Metanephros (tissue), 2 donors: ENCODE results near the gene MOG. TPM values are rescaled to one million over a fixed set of nuclear protein-coding genes. Genes with fewer than 3 reads are reported as not detected.

Experiments
- small RNA-seq: library from RNA; depleted of rRNA; stranded (forward); fragments of <200 nt; gene quantifications from one replicate; pipeline ENCODE3, GENCODE V24; 2014; ENCODE audit warnings: low replicate concordance
- total RNA-seq: library from RNA; depleted of rRNA; stranded (reverse); fragments of >200 nt; gene quantifications from one replicate; pipeline ENCODE4 v1.2.3, GENCODE V29; 2014

The MOG gene
- total RNA-seq = not detected

DNA sequence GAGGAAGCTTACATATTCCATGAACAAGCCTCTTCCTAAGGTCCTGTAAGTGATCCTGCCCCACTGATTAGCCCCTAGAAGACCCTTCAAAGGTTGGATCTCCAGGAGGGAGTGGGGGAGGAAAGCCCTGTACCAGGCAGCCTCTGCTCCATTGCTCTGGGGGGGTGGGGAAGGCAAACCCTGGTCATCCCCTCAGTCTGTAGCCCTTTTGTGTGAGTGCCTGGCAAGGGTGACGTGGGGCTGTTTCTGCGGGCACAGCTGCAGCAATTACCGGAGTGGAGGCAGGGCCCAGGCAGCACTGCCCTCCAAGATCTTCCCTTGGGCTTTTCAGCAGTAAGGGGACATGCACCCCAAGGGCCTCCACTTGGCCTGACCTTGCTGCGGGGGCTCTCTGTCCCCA, at the start of gene MOG:
MOG (plus strand) TSS at position 295 of the 400 bp plus-strand sequence. CDS start 118 bp downstream, outside the sequence.

DNA sequence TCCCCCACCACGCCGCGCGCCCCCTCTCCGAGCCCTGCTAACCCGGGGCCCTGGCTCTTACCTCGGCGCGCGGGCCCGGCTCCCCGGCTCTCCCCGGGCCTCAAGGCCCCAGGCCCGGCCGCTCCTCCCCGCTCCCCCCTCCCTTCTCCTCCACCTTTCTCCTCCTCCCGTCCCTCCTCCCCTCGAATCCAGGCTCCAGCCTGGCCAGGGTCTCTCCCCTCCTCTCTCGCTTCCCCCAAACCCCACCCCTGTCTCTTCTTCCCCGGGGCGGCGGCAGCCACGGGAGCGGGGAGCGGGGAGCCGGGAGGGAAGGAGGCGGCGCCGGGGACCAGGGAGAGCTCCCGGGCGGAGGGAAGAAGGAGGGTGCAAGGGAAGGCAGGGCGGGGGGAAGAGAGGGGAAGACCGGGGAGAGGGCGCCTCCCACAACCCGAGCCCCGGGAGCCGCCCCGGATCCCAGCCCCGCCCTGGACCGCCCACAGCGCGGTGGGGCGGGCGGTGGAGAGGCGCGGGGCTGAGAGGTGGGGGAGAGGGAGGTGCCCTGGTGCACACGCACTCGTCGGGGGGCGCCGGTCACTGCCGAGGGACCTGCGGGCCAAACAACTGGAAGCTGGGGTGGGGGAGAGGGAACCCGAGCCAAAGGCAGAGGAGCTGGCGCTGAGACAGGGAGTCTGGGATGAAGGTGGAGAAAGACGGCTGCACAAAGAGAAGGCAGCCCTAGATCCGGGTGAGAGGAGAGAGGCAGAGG, 23.9 kb upstream of the MOG start, which contains the start of gene GABBR1:
GABBR1 (minus strand) TSS at position 395 of the 745 bp plus-strand sequence. CDS start 798 bp downstream, outside the sequence.

DNA sequence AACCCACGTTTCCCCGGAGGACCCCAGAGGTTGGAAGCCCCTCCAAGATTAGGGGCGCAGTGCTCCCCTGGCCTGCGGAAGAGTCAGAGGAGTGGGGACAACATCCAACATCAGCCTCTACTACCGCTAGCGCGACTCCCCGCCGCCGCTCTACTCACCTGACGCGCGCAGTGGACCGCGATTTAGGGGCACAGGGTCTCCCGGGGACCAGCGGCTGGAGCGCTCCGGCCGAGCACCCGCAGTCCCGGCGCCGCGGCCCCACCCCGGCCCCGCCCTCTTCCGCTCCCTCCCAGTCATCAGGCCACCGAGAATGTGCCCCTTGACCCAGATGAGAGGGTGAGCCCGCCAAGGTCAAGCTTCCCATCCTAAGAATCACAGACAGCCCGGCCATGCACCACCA, 24.0 kb downstream of the MOG start, which contains the start of gene ZFP57:
ZFP57 (minus strand) TSS at position 249 of the 400 bp plus-strand sequence. CDS start 4,149 bp downstream, outside the sequence.

Small RNA genes within 50 kb of the gene (small RNA-seq; reads per million reads assigned to genes)
- gene SUMO2P1 = 0.09 reads per million

Other genes starting within 250 kb of the MOG start
- gene OR12D1, start 242.2 kb upstream of the MOG start, total RNA-seq = not detected
- not detected for gene OR10C1, start 217.8 kb upstream of the MOG start, total RNA-seq
- not detected for gene OR11A1, start 200.0 kb upstream of the MOG start, total RNA-seq
- gene OR2H1, start 199.9 kb upstream of the MOG start, total RNA-seq = not detected
- gene MAS1L, start 169.1 kb upstream of the MOG start, total RNA-seq = not detected
- 1.1 TPM for gene UBD, start 97.4 kb upstream of the MOG start, total RNA-seq
- not detected for gene OR2H2, start 72.0 kb upstream of the MOG start, total RNA-seq
- 45.4 TPM for gene GABBR1, start 23.9 kb upstream of the MOG start, total RNA-seq
- not detected for gene ZFP57, start 24.1 kb downstream of the MOG start, total RNA-seq
- gene HLA-F, start 66.3 kb downstream of the MOG start, total RNA-seq = 31.5 TPM
- not detected for gene HLA-G, start 170.7 kb downstream of the MOG start, total RNA-seq